HG03439 (cell line): ENCODE results near the gene RPL22.

Experiments
- ATAC-seq: cut with Tn5 transposase; IDR thresholded peaks from one replicate; pipeline ENCODE4 v1.9.1; 2021; ENCODE audit warnings: mild to moderate bottlenecking, moderate library complexity; ENCODE audit not compliant: unreplicated experiment

The RPL22 gene

GRCh38 chr1:6175411-6175828 lies 24.0 kb downstream of the RPL22 start:
- ATAC-seq: no peak

GRCh38 chr1:6174621-6175410 lies 24.6 kb downstream of the RPL22 start:
- ATAC-seq: no peak

GRCh38 chr1:6172549-6172948 lies 26.8 kb downstream of the RPL22 start:
- ATAC-seq: no peak

GRCh38 chr1:6171548-6172124 lies 27.8 kb downstream of the RPL22 start:
- ATAC-seq: no peak

- ATAC-seq: no peak
Observed at GRCh38 chr1:6170742-6171201, 28.6 kb downstream of the RPL22 start.

- ATAC-seq: no peak
Observed at GRCh38 chr1:6170116-6170741, 29.2 kb downstream of the RPL22 start.

GRCh38 chr1:6168947-6169586 lies 30.3 kb downstream of the RPL22 start:
- ATAC-seq: no peak

GRCh38 chr1:6167391-6168303 lies 31.7 kb downstream of the RPL22 start:
- ATAC-seq: no peak

GRCh38 chr1:6166655-6167390 lies 32.6 kb downstream of the RPL22 start:
- no peak for ATAC-seq

- no peak for ATAC-seq
Observed at GRCh38 chr1:6166221-6166620, 33.2 kb downstream of the RPL22 start.

GRCh38 chr1:6165441-6165985 lies 33.9 kb downstream of the RPL22 start:
- no peak for ATAC-seq

GRCh38 chr1:6165027-6165426 lies 34.4 kb downstream of the RPL22 start:
- no peak for ATAC-seq

- ATAC-seq: no peak
Observed at GRCh38 chr1:6163973-6164617, 35.3 kb downstream of the RPL22 start.

- no peak for ATAC-seq
Observed at GRCh38 chr1:6163191-6163972, 36.0 kb downstream of the RPL22 start.

GRCh38 chr1:6162773-6163172 lies 36.6 kb downstream of the RPL22 start:
- ATAC-seq: no peak

GRCh38 chr1:6162341-6162740 lies 37.1 kb downstream of the RPL22 start:
- no peak for ATAC-seq

GRCh38 chr1:6158181-6158580 lies 41.2 kb downstream of the RPL22 start:
- no peak for ATAC-seq

GRCh38 chr1:6157528-6158174 lies 41.7 kb downstream of the RPL22 start:
- ATAC-seq: no peak
